IMR-90 (cell line): ENCODE measurements around the gene DOHH. TPM values are rescaled to one million over a fixed set of nuclear protein-coding genes. Genes with fewer than 3 reads are reported as not detected.

Experiments
- ATAC-seq: fragments of 200-7000 bp; cut with Tn5 transposase; 2 replicates; pipeline ENCODE4 v1.9.1; 2020; ENCODE audit warnings: low read depth, mild to moderate bottlenecking, moderate library complexity
- BruUV-seq: library from RNA; stranded (reverse); fragments of 400-500 nt; replicated peaks from 2 replicates; lab custom pipeline; 2021; lab: Mats Ljungman, UMichigan
- CTCF ChIA-PET: fragments of 300-600 bp; formaldehyde crosslinking; extraction: SDS; loops from one replicate; lab custom pipeline; 2021; ENCODE audit warnings: antibody characterized with exemption; lab: Yijun Ruan, JAX
- POLR2A ChIA-PET: fragments of 300-600 bp; sonication (Branson Sonifier 250); formaldehyde crosslinking; loops from one replicate; lab custom pipeline; 2022; ENCODE audit warnings: antibody characterized with exemption; ENCODE audit not compliant: unreplicated experiment; lab: Charles Lee
- DNase-seq: peaks from one replicate; pipeline ENCODE4 v3.0.0; 2013
- H2AFZ ChIP-seq: replicated peaks from 2 replicates; pipeline ENCODE3; 2013; ENCODE audit warnings: low read length, mild to moderate bottlenecking; ENCODE audit not compliant: poor library complexity
- H2AK5ac ChIP-seq: 2 replicates; pipeline ENCODE4 v1.6.1; 2013; ENCODE audit warnings: low read depth, low read length, inconsistent platforms
- H2AK9ac ChIP-seq: replicated peaks from 2 replicates; pipeline ENCODE3; 2013; ENCODE audit warnings: mild to moderate bottlenecking, low read depth, low read length, moderate library complexity; ENCODE audit not compliant: poor library complexity
- H2BK120ac ChIP-seq: 2 replicates; pipeline ENCODE4 v1.6.1; 2013; ENCODE audit warnings: low read depth, low read length, inconsistent platforms
- H2BK15ac ChIP-seq: 3 replicates; pipeline ENCODE4 v1.6.1; 2013; ENCODE audit warnings: low read depth, low read length, inconsistent platforms
- H2BK20ac ChIP-seq: 2 replicates; pipeline ENCODE4 v1.6.1; 2013; ENCODE audit warnings: low read depth, mild to moderate bottlenecking, inconsistent platforms, low read length, moderate library complexity
- H2BK5ac ChIP-seq: 2 replicates; pipeline ENCODE4 v1.6.1; 2013; ENCODE audit warnings: mild to moderate bottlenecking, low read depth, low read length, inconsistent platforms; ENCODE audit not compliant: poor library complexity, severe bottlenecking
- H3K14ac ChIP-seq: replicated peaks from 2 replicates; pipeline ENCODE4 v1.6.1; 2013; ENCODE audit warnings: low read depth, low read length, inconsistent platforms
- H3K18ac ChIP-seq: 2 replicates; pipeline ENCODE4 v1.6.1; 2013; ENCODE audit warnings: low read depth, low read length, control low read depth
- H3K23ac ChIP-seq: 2 replicates; pipeline ENCODE4 v1.6.1; 2013; ENCODE audit warnings: low read depth, low read length, inconsistent platforms
- H3K27ac ChIP-seq: 2 replicates; pipeline ENCODE4 v1.5.1; 2013; ENCODE audit warnings: mild to moderate bottlenecking, control low read depth, low read length; ENCODE audit not compliant: insufficient read depth
- H3K27me3 ChIP-seq: 2 replicates; pipeline ENCODE4 v1.6.1; 2013; ENCODE audit warnings: low read length; ENCODE audit not compliant: control insufficient read depth, insufficient read depth
- H3K36me3 ChIP-seq: 2 replicates; pipeline ENCODE4 v1.6.1; 2013; ENCODE audit warnings: low read length, mixed read lengths; ENCODE audit not compliant: control insufficient read depth, insufficient read depth
- H3K4ac ChIP-seq: 2 replicates; pipeline ENCODE4 v1.6.1; 2013; ENCODE audit warnings: low read depth, low read length, inconsistent platforms
- H3K4me1 ChIP-seq: 2 replicates; pipeline ENCODE4 v1.6.1; 2013; ENCODE audit warnings: low read length, mixed read lengths; ENCODE audit not compliant: control insufficient read depth, insufficient read depth
- H3K4me2 ChIP-seq: 2 replicates; pipeline ENCODE4 v1.6.1; 2013; ENCODE audit warnings: low read depth, mild to moderate bottlenecking, control low read depth, low read length, moderate library complexity
- H3K4me3 ChIP-seq: 2 replicates; pipeline ENCODE4 v1.5.1; 2013; ENCODE audit warnings: low read depth, mild to moderate bottlenecking, control low read depth, low read length, moderate library complexity; ENCODE audit not compliant: insufficient read depth
- H3K56ac ChIP-seq: 2 replicates; pipeline ENCODE4 v1.6.1; 2013; ENCODE audit warnings: low read length, inconsistent platforms; ENCODE audit not compliant: insufficient read depth; ENCODE audit errors: extremely low read depth
- H3K79me1 ChIP-seq, 2 experiments: 2 replicates each; pipeline ENCODE4 v1.6.1; 2013; ENCODE audit warnings: low read length in 2 of 2, inconsistent platforms in 1 of 2, low read depth in 1 of 2
- H3K9ac ChIP-seq: 2 replicates; pipeline ENCODE4 v1.6.1; 2013; ENCODE audit warnings: low read depth, low read length, control low read depth
- H3K9me1 ChIP-seq: 2 replicates; pipeline ENCODE4 v1.6.1; 2013; ENCODE audit warnings: low read length, inconsistent platforms; ENCODE audit not compliant: insufficient read depth
- H3K9me3 ChIP-seq: 2 replicates; pipeline ENCODE4 v1.6.1; 2013; ENCODE audit warnings: low read length; ENCODE audit not compliant: control insufficient read depth, insufficient read depth
- H4K20me1 ChIP-seq: 2 replicates; pipeline ENCODE4 v1.6.1; 2013; ENCODE audit warnings: low read length, inconsistent platforms; ENCODE audit not compliant: insufficient read depth
- H4K5ac ChIP-seq: 2 replicates; pipeline ENCODE4 v1.6.1; 2013; ENCODE audit warnings: mild to moderate bottlenecking, low read depth, low read length, control low read depth
- H4K8ac ChIP-seq, 2 experiments: 2 replicates each; pipeline ENCODE4 v1.6.1; 2013; ENCODE audit warnings: low read depth in 2 of 2, low read length in 2 of 2, control low read depth in 1 of 2, inconsistent platforms in 1 of 2
- H4K91ac ChIP-seq: 2 replicates; pipeline ENCODE4 v1.6.1; 2013; ENCODE audit warnings: low read depth, low read length, inconsistent platforms; ENCODE audit not compliant: insufficient read depth
- BHLHE40 ChIP-seq: fragments of 150-350 bp; IDR thresholded peaks from 2 replicates; pipeline ENCODE4 v1.6.1; 2016; ENCODE audit warnings: mild to moderate bottlenecking, low read depth, low read length
- CEBPB ChIP-seq: IDR thresholded peaks from 2 replicates; pipeline ENCODE4 v1.6.1; 2012; ENCODE audit warnings: low read depth, low read length, improper control_type of control experiment
- CHD1 ChIP-seq: IDR thresholded peaks from 2 replicates; pipeline ENCODE4 v1.6.1; 2012; ENCODE audit warnings: low read depth, low read length, improper control_type of control experiment
- CTCF ChIP-seq: conservative IDR thresholded peaks from 2 replicates; pipeline ENCODE4 v1.5.1; 2012; ENCODE audit warnings: mild to moderate bottlenecking, low read depth, low read length, improper control_type of control experiment
- ELK1 ChIP-seq: fragments of 150-350 bp; IDR thresholded peaks from 2 replicates; pipeline ENCODE4 v1.6.1; 2016; ENCODE audit warnings: low read depth, mild to moderate bottlenecking, low read length, moderate library complexity, borderline replicate concordance
- FOS ChIP-seq: fragments of 150-350 bp; IDR thresholded peaks from 2 replicates; pipeline ENCODE4 v1.6.1; 2016; ENCODE audit warnings: low read depth, low read length
- MAFK ChIP-seq: IDR thresholded peaks from 2 replicates; pipeline ENCODE4 v1.6.1; 2012; ENCODE audit warnings: low read depth, low read length, improper control_type of control experiment
- MAZ ChIP-seq: IDR thresholded peaks from 2 replicates; pipeline ENCODE4 v1.6.1; 2012; ENCODE audit warnings: low read depth, mild to moderate bottlenecking, low read length, improper control_type of control experiment, moderate library complexity, borderline replicate concordance
- MXI1 ChIP-seq: IDR thresholded peaks from 2 replicates; pipeline ENCODE4 v1.6.1; 2012; ENCODE audit warnings: low read depth, mild to moderate bottlenecking, low read length, moderate library complexity, borderline replicate concordance
- NFE2L2 ChIP-seq: fragments of 150-350 bp; IDR thresholded peaks from 2 replicates; pipeline ENCODE4 v1.6.1; 2016; ENCODE audit warnings: low read depth, mild to moderate bottlenecking, low read length
- RAD21 ChIP-seq: IDR thresholded peaks from 2 replicates; pipeline ENCODE4 v1.6.1; 2012; ENCODE audit warnings: low read length, improper control_type of control experiment
- RCOR1 ChIP-seq: IDR thresholded peaks from 2 replicates; pipeline ENCODE4 v1.6.1; 2012; ENCODE audit warnings: mild to moderate bottlenecking, low read length, improper control_type of control experiment; ENCODE audit not compliant: insufficient replicate concordance
- RFX5 ChIP-seq: IDR thresholded peaks from 2 replicates; pipeline ENCODE4 v1.8.0; 2012; ENCODE audit warnings: low read depth, mild to moderate bottlenecking, low read length, moderate library complexity
- SMC3 ChIP-seq: fragments of 150-350 bp; IDR thresholded peaks from 2 replicates; pipeline ENCODE4 v1.6.1; 2016; ENCODE audit warnings: low read depth, mild to moderate bottlenecking, antibody characterized with exemption, low read length, moderate library complexity
- USF2 ChIP-seq: fragments of 150-350 bp; IDR thresholded peaks from 2 replicates; pipeline ENCODE4 v1.6.1; 2017; ENCODE audit warnings: mild to moderate bottlenecking, antibody characterized with exemption, low read length, low read depth
- WGBS, 2 experiments: methylation state at CpG; one replicate each; pipeline versions ENCODE4 v1.1.5 to v1.1.7; 2013; ENCODE audit warnings: missing lambda C conversion rate in 2 of 2; ENCODE audit not compliant: insufficient read length in 1 of 2; ENCODE audit errors: extremely low coverage in 2 of 2; 5-methylcytosine and 5-hydroxymethylcytosine counted together
- dilution Hi-C: fragments of 300-500 bp; cut with HindIII; formaldehyde crosslinking; loops from one replicate; pipeline ENCODE4 v1.14.3; 2018; ENCODE audit warnings: low sequenced_read_pairs; ENCODE audit not compliant: unreplicated experiment
- in situ Hi-C: fragments of 300-500 bp; cut with MboI; formaldehyde crosslinking; loops from 3 replicates; pipeline ENCODE4 v1.14.3; 2019; ENCODE audit warnings: low sequenced_read_pairs, inconsistent platforms, mixed read lengths
- intact Hi-C: fragments of 100-400 bp; cut with micrococcal nuclease; formaldehyde crosslinking; loops from 2 replicates; pipeline ENCODE4 v1.10.0; 2022
- polyA plus RNA-seq, 3 experiments: library from polyadenylated mRNA; depleted of rRNA; stranded (reverse); fragments of >200 nt; gene quantifications; 2 replicates each; pipeline ENCODE4 v1.2.3, GENCODE V29; 2012; ENCODE audit warnings: low replicate concordance in 1 of 3
- total RNA-seq: library from RNA; depleted of rRNA; stranded (reverse); fragments of >200 nt; gene quantifications from 2 replicates; pipeline ENCODE4 v1.2.3, GENCODE V29; 2012

Gene DOHH
- total and polyA plus RNA-seq, 2 of the 4 experiments (the other 2 are of a cell fraction), result 3.2 to 9.2 TPM

DNA sequence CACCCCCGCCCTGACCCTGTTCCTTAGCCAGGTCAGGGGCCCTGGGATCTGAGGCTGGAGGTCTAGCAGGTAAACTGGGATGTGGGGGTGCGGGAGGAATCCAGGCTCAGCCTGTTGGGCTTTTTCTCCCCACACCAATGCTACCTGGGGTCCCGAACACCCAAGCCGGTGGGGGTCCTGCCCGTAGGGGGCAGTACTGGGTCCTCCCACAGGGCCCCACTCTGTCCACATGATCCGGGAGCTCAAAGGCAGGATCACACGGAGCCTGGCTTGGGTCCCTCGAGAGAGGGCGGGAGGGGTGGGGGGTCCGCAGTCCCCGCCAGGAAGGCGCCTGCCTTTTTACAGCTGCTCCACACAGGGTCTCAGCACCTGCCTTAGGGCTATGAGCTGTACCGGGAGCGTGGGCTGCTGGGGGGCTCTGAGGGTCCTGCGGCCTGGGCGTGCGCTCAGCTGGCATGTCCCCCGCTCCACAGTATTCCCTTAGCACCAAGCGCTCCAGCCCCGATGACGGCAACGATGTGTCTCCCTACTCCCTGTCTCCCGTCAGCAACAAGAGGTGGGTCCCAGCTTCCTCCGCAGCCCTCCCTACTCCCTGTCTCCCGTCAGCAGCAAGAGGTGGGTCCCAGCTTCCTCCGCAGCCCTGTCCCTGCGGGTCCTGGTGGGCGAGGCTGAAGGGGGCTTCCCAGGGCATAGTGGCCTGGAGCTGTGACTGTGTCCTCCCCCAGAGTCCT, 26.2 kb upstream of the DOHH start:
- dilution Hi-C loops, result no loop called here
- intact Hi-C loops, result no loop called here
- H3K9me1 ChIP-seq, result peaks cover 10% of the 10 kb centered on the region; the same call in 1 of the 2 replicates
- no peaks in the 10 kb centered on the region for H3K4me1 ChIP-seq
- H3K27me3 ChIP-seq, result no peaks in the 10 kb centered on the region
- H3K9me3 ChIP-seq, result no peaks in the 10 kb centered on the region
- ATAC-seq, result no peak
- no peak overlapping the region for H3K4me2 ChIP-seq
- H2BK20ac ChIP-seq, result no peak overlapping the region
- in situ Hi-C loops, result no loop called here
- H3K79me1 ChIP-seq, result peaks cover 20 to 50% of the 10 kb centered on the region in 2 experiments
- peaks cover 60% of the 10 kb centered on the region for H3K36me3 ChIP-seq
- no peak overlapping the region for H2BK5ac ChIP-seq
- H3K9ac ChIP-seq, result no peak overlapping the region
- H3K18ac ChIP-seq, result no peak overlapping the region
- no peak overlapping the region for H3K27ac ChIP-seq
- no peak overlapping the region for H2BK120ac ChIP-seq
- DNase-seq, result no peak
- BruUV-seq, result no TSS peak
- H2BK15ac ChIP-seq, result no peak overlapping the region
- no peak overlapping the region for H3K4me3 ChIP-seq
- ChIA-PET CTCF (no interaction called here), POLR2A (no interaction called here)
- no peak overlapping the region for H2AK5ac ChIP-seq
- H3K56ac ChIP-seq, result no peak overlapping the region
- H3K4ac ChIP-seq, result no peak overlapping the region
- TF ChIP-seq MXI1 (no peak), USF2 (no peak), RAD21 (no peak), MAFK (no peak), RFX5 (no peak), CTCF (no peak), NFE2L2 (no peak), CHD1 (no peak), BHLHE40 (no peak), CEBPB (no peak), RCOR1 (no peak), ELK1 (no peak), SMC3 (no peak), FOS (no peak), MAZ (no peak)
- H2AK9ac ChIP-seq, result no peak overlapping the region
- no peak overlapping the region for H4K91ac ChIP-seq
- no peak overlapping the region for H3K23ac ChIP-seq
- no peak overlapping the region for H2AFZ ChIP-seq
- no peak overlapping the region for H3K14ac ChIP-seq
- no peak overlapping the region for H4K8ac ChIP-seq
- 97% methylated on average over 13 of the region's 28 CpGs; no CpG with 5 or more reads in 1 of the 2 experiments for WGBS, 2 experiments
- H4K20me1 ChIP-seq, result peaks cover 40% of the 10 kb centered on the region
- no peak overlapping the region for H4K5ac ChIP-seq
